GM10266 (cell line): ENCODE data around the gene BIK.

ENCODE experiments used
- DNase-seq: peaks from one replicate; pipeline ENCODE4 v3.0.0; 2012; ENCODE audit errors: extremely low spot score
- TF ChIP-seq, protein P1 (sequence below): IDR thresholded peaks from 2 replicates; pipeline ENCODE4 v1.5.1; 2012; ENCODE audit warnings: mild to moderate bottlenecking, low read depth; ENCODE audit not compliant: control insufficient read depth, insufficient read depth; ENCODE audit errors: missing control alignments

The BIK gene

DNA sequence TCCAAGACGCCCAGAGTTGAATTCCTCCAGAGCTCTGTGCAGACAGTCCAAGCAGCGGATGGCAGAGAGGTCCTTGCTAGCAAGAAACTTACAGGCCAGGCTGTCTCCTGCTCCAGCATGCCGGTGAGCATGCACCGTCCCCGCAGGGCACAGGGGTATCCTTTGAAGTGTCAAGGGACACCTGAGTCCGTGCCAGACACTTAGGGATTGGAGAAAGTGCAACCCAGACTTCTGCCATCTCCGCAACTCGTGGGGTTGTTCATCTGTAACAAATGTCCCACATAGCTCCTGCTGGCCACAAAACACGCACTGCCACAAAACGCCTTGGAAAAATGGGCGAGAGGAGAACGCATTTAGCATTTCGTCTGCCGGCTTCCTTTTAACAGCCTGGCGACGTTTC is 54.1 kb downstream of the BIK start:
- TF ChIP-seq, protein P1, sequence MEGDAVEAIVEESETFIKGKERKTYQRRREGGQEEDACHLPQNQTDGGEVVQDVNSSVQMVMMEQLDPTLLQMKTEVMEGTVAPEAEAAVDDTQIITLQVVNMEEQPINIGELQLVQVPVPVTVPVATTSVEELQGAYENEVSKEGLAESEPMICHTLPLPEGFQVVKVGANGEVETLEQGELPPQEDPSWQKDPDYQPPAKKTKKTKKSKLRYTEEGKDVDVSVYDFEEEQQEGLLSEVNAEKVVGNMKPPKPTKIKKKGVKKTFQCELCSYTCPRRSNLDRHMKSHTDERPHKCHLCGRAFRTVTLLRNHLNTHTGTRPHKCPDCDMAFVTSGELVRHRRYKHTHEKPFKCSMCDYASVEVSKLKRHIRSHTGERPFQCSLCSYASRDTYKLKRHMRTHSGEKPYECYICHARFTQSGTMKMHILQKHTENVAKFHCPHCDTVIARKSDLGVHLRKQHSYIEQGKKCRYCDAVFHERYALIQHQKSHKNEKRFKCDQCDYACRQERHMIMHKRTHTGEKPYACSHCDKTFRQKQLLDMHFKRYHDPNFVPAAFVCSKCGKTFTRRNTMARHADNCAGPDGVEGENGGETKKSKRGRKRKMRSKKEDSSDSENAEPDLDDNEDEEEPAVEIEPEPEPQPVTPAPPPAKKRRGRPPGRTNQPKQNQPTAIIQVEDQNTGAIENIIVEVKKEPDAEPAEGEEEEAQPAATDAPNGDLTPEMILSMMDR, result no peak
- no peak for DNase-seq

DNA sequence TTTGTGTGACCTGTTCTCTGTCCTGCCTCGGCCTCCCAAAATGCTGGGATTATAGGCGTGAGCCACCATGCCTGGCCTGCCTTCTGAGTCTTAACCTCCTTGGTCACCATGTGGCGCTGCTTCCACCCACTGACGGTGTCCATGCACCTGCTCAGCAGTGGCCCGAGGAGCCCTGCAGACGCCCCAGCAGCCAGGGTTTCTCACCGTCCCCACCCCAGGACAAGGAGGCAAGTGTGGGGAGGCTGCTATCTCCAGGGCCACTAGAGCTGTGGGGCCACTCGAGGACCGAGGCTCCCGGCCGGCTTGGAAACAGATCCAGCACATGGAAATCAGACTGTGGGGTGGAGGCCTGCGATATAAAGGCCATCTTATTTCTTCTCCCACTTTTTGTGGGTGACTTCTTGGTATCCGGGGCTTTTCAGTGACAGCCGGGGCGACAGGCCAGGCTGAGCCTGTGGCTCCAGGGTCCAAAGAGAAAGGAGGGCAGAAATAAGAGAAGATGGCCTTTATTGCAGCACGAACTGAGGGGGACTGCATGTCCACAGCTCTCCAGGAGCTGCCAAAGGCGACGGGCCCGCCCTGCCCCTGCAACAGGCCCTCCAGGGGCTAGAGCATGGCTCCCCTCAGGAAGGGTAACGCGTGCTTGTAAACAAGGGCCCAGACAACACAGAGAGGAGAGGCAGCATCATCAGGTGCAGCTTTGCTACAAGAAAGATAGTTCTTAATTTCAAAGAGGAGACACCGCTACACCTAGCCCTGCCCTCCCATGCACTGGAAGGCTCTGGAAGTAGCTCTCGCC is 55.8 kb downstream of the BIK start:
- no peak for DNase-seq
- TF ChIP-seq, protein P1, result no peak

DNA sequence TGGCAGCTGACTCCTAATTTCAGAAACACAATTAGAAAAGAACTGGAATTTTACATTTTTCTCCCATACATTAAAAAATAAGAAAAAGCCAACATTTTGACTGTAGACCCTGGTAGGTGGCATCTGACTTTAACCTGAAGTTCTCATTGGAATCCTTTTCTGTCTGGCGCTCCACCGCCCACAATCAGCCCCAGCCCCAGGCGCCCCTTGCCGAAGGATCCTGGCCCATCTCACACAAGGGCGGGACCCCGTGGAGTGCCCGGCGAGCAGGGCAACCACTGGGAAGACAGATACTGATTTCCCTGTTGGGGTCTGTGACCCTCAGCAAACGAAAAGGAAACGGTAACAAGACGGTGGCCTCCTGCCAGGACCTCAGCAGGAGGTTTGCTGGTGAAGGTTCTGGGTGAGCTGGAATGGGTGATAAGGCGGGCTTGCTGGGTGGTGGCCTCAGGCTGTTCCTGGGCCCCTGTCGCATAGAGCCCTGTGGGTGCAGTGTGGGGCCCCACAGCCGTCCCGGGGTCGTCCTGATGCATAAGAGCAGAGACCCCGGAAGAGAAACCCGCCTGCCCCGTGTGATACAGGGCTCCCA is 56.5 kb downstream of the BIK start:
- DNase-seq, result no peak
- TF ChIP-seq, protein P1, result no peak

DNA sequence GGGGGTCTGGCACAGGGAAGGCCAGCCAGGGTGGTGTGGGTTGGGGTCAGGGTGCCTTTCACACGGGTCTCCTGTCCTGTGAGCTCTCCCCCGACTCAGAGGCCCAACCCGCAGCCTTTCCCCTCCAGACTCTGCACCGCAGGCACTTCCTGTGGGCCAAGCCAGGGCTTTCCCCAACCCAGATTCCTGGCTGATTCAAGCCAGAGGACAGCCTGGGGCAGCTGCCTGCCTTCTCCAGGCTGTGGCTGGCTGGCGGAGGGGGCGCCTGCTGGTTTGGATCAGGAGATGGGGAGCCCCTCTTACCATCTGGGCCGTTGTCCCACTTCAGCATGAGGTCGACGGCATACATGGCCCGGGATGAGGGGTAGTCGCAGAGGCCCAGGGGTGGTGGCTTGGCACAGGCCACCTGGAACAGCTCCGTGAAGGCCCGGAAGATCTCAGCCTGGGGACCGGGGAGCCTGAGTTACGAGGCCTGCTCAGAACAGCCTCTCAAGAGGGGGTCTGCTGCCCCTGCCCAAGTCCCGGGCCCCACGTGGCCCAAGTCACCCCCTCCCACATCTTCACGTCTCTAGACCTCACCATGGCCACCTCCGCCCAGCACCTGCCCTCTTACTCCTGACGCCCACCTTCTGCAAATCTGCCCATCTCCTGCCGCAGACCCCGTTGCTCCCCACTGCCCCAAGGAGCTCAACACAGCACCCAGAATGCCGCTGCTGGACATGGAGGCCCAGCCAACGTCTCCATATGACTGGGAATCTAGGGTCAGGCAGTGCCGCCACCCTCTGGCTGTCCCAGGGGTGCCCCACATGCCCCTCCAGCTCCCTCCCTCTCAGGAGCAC is 58.1 kb downstream of the BIK start:
- TF ChIP-seq, protein P1, result no peak
- no peak for DNase-seq

DNA sequence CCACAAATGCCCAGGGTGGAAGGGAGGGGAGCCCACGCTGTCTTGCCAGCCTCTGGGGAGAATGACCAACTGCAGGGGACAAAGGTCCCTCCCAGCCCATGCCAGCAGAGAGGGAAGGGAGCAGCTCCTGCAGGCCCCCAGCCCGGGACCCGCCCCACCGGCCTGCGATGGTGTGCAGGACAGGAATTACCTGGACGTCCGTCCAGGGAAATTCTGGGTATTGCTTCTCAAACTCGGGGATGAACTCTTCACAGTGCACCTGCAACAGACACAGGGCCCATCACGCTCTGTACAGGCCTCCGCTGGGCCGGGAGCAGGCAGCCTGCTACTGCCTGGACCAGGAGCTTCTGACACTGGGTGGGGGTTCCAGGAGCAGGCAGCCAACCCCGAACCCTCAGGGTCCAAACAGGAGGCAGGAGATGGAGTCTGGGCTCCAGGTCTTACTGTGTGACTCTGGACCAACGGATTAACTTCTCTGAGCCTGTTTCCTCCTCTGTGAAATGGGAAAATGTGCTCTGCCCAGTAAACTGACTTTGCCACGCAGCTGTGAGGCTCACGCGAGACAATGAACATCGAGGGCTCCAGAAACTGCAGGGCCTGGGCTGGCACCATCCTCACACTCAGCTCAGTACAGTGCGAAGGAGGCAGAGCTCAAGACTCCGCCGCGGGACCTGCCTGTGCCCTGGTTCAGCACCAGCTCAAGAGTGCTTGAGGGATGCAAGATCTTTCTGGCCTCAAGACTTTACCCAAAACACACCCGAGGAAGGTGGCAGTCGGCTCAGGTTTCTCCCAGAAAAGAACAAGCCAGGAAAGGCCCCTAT is 59.0 kb downstream of the BIK start:
- DNase-seq, result no peak
- TF ChIP-seq, protein P1, result no peak

DNA sequence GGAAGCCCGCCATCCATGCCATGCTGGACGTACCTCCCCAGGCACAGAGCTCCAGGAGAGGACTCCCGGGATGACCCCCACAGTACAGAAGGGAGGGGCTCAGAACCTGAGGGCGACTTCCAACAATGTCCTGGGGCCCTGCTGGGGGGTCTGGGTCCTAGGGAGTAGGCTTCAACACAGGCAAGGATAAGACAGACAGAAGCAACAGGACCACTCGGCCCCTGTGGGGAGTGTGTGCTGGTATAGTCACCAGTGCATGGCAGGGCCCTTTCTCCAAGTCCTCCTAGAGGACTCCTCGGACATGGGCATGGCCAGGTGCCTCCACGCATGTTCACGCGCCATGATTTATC is 59.6 kb downstream of the BIK start:
- TF ChIP-seq, protein P1, result no peak
- DNase-seq, result no peak
